SHP77 treated with DMSO at 0.1 percent for 48 hours (cell line): ENCODE results near the gene UBASH3B.

Source experiments
- DNase-seq: peaks from one replicate; lab custom pipeline; 2025; lab: John Stamatoyannopoulos, UW

Gene UBASH3B

GRCh38 chr11:122732342-122733315 is 77.1 kb downstream of the UBASH3B start:
- no peak for DNase-seq

DNA sequence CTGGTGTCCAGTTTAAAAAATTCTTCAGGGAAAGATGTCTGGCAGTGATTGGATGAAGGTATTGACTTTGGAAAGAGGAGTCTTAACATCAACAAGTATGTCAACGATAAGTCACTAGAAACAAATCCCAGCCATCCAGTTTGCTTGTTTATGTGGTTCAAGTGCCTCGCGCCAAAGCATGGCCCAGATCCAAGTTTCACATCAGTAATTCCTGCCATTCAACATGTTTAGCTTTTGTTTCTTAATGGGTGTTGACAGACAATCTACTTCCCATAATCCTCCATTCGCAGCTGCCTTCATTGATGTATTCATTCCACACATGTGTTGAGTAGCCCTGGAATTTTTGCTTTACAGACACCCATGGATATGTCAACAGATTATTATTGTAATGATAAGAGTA is 77.8 kb downstream of the UBASH3B start:
- no peak for DNase-seq

GRCh38 chr11:122734848-122735496 is 79.5 kb downstream of the UBASH3B start:
- no peak for DNase-seq

GRCh38 chr11:122737951-122738693 is 82.6 kb downstream of the UBASH3B start:
- DNase-seq: no peak

- no peak for DNase-seq
Measured at GRCh38 chr11:122741613-122742300, 86.2 kb downstream of the UBASH3B start.

DNA sequence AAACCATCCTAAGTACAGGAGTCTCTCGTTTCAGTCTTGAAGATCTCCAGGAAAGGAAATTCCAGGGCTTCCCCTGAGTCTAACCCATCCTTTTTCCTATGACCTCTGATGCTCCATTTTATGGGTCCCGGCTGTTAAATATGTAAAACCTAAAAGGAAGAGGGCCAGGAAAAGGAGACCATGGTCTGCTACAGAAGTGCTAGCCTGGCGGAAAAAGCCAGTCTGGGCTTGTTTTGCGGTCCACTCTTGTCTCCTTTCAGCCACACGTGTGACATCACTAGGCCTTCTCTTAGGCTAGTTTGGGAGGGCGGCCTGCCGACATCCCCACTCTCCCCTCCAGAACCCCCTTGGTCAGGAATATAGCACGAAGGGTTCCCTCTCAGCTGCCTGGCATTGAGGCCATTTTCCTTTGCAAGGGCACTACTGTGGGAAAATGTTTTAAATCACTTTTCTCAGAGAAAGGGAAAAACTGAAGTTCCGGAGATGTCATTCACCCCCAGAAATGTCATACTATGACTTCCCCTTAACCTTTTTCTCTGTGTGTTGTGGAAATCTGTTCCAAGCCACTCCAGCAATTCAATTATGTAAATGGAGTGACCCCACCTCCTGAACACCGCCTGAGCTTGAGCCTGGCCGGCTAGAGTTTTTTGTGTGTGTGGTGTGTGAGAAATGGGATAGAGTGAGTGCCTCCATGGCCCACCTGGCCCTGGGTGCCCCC is 86.9 kb downstream of the UBASH3B start:
- DNase-seq: no peak

DNA sequence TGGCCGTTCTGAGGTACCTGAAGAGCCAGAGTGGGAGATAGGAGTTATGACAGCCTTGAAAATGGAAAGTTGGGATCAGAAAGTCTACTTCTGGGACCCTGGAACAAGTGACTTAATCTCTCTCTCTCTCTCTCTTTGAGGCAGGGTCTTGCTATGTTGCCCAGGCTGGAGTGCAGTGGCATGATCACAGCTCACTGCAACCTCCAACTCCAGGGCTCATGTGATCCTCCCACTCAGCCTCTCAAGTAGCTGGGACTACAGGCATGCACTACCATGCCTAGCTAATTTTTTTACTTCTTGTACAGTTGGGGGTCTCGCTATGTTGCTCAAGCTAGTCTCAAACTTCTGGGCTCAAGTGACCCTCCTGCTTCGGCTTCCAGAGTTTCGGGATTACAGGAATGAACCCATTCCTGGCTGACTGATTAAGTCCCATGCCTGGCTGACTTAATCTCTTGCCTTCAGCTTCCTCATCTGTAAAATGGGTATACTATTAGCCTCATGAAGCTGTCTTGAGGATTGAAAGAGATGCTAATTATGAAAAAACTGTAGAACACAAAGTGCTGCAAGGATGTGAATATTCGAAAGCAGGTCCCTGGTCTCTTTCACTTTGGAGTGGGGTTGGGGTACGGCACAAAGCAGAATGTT is 87.7 kb downstream of the UBASH3B start:
- no peak for DNase-seq

GRCh38 chr11:122743949-122744348 is 88.4 kb downstream of the UBASH3B start:
- DNase-seq: no peak

DNA sequence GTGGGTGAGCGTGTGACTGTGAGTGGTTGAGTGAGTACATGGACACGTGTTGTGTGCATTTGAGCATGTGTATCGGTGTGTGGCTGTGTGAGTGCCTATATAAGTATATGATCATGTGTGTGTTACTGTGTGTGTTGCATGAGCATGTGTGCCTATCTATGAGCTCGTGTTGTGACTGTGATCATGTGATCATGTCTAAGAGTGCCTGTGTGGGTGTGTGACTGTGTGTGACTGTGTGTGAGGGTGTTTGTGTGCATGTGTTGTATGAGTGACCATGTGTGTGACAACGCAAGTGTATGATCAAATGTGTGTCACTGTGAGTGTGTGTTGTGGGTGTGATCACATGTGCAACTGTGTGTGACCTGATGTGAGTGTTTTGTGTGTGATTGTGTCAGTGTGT is 88.8 kb downstream of the UBASH3B start:
- DNase-seq: no peak

DNA sequence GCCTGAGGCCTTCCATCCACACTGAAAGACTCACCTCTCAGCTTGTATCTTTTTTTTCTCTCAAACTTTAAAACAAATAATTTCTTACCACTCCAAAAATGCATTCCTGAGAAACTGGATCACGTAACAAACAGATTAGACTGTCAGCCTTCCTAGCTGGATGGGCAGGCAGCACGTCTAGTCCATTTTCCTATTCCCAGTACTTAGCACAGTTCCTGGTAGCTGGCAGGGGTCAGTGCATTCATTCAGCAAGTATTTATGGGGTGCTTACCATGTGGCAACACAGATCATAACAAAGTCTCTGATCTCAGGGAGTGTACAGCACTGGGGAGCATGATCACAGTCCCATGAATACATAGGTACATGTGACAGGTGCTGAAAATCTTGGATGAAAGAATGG is 89.6 kb downstream of the UBASH3B start:
- DNase-seq: no peak

DNA sequence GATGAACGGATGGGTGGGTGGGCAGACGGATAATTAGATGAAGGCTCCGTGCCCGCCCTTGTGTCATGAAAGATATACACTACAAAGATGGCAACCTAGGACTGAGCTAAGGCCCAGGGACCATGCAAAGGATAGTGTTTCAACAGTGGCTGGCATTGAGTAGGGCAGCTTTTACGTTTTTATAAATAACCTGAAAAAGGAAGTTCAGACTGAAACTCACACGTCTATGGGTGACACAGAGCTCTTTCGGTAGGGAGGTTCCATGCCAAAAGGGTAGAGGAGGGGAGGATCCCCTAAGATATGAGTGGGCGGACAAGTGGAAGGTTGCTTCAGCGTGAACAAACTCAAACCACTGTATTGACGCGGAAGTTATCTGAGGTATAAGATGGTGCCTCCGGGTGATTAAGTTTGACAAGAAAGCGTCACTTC is 90.5 kb downstream of the UBASH3B start:
- DNase-seq: no peak

DNA sequence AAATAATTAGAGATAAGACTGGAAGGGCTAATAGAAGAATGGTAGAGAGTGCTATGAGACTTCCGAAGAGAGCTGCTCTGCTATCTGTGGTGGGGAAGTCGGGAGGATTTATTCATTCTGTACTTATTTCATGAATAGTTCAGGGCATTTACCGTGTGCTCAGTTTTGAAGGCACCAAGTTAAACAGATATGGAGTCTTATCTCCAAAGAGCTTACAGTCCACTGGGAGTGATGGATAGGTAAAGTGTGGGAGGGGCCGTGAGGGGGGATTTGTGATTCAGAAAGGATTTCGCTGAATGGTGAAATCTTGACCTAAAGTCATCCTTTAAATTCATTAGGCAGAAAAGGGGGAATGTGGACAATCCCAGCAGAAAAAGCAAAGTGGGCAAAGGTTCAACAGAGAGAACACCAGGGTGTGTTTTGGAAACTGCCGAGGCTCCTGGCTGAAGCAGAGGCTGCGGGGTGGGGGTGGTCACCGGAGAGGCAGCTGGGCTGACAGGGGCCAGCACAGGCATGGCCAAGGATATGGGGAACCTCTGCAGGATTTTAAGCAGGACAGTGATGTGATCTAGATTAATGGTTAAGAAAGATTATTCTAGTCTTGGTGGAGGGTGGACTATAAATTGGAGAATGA is 91.2 kb downstream of the UBASH3B start:
- no peak for DNase-seq

GRCh38 chr11:122747351-122747781 is 91.8 kb downstream of the UBASH3B start:
- DNase-seq: no peak

DNA sequence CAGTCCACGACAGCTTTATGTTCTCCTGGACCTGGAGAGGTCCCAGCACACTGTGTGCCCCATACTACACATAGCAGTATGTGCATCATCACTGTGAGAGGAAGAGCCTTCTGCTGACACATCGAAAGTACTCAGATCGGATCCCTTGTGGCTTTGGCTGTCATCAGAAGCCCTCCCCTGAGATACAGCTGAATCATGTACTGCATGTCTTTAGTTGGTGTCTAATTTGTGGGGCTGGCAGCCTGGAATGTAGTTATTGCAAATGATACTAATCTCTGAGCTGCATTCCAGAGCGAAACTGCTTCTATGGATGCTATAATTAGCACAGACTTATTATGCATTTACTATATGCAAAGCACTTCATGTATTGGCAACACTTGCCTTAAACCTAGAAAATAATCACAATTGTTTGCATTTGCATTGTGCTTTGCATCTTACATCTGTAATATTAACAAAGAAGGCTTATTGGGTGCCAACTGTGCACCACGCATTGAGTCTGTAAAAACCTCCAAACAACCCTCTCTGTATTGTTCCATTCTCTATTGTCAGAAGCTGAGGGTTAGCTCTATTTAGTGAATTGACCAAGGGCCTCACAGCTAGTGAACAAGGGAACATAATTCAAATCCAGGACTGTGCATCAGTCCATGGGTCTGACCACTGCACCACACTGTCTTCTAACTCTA is 93.6 kb downstream of the UBASH3B start:
- DNase-seq: no peak

DNA sequence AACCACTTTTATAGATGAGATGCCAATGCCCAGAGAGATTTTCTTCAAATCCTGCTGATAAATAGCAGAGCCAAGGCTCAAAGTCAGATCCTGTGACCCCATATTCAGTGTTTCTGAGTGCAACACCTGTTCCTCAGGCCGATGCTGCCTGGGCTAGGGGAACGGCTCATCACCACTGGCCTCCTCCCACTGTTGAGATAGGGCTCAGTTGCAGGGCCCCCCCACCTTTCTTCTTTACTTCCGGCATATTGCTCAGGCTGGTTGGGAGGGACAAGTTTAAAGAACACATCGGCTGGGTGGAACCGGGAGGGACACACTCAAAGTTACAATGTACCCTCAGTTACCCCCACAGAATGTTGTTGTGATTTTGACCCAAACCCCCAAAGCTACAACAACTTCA is 94.5 kb downstream of the UBASH3B start:
- no peak for DNase-seq

GRCh38 chr11:122751292-122752070 is 96.0 kb downstream of the UBASH3B start:
- DNase-seq: no peak

DNA sequence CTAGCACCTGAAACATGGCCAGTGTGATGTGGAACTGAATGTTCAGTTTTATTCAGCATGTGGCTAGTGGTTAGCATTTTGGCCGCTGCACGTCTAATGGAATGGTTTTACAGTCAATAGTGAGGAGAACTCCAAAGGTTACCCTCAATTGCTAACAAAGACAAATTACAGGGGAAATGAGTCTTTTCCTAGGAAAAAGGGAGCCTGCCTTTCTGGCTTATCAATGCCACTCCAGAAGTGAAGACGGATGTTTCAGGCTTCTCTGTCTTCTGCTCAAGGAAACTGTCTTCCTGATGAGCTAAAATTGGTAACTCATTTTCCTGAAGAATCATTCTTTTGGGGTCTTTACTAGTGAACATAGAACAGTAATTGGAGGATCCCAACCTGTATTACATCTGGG is 98.5 kb downstream of the UBASH3B start:
- DNase-seq: no peak

DNA sequence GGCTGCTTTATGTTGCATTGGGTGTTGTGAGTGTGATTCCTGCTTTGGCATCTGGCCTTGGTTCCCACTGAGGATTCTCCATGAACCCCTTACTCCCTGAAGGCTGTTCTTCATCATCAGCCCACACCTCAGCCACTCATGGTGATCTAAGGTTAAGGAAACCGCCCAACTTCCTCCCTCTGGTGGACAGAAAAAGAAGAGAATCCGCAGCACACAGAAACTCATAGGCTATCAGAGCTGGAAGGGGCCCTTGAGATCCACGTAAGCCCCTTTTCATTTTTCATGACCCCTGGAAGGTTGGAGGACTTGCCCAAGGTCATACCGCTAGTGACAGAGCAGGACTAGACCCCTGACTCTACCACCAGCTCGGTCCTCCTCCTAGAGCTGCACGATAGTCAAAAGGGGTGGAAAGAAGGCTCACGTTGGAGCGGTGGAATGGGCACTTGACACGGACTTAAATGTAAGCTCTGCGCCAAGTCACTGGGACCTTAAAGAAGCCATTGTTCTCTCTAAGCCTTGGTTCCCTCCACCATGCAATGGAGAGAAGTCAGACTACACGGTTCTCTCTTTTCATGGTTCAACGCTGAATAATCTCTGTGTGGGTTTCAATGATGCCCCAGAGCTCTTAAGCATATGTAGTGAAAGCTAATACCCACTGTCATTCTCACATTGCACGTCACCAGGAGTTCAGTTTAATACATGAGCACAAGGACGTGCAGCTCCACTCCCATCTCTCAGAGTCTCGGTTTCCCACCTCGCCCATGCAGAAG is 99.2 kb downstream of the UBASH3B start:
- DNase-seq: no peak
